ENCODE results near the gene POU2F2.

Gene POU2F2

DNA sequence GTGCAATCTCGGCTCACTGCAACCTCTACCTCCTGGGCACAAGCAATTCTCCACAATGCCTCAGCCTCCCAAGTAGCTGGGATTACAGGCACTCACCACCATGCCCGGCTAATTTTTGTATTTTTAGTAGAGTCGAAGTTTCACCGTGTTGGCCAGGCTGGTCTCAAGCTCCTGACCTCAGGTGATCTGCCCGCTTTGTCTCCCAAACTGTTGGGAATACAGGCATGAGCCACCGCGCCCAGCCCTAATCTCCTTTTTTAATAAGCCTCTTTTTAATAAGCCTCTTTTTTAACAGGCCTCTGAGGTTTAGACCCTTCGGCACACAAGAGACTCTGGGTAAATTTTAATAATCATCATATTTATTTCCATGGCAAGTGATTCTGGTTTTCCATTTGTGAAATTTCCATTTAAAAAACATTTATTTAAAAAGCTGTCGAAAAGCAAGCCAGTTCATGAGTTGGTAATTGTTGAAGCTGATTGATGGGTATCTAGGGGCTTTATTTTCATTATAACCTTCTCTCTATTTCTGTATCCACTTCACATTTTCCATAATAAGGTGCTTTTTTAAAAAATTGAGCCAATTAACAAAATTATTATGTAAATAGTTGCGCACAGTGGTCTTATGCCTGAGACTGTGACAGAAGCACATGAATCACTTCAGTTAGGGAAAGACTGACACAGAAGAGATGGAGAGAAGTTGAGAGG, 11.8 kb downstream of the POU2F2 start:
- no peak overlapping the region for H3K4me3 ChIP-seq (ENCODE audit: control insufficient read depth, low read depth, low read length)
- TF ChIP-seq, protein P1, sequence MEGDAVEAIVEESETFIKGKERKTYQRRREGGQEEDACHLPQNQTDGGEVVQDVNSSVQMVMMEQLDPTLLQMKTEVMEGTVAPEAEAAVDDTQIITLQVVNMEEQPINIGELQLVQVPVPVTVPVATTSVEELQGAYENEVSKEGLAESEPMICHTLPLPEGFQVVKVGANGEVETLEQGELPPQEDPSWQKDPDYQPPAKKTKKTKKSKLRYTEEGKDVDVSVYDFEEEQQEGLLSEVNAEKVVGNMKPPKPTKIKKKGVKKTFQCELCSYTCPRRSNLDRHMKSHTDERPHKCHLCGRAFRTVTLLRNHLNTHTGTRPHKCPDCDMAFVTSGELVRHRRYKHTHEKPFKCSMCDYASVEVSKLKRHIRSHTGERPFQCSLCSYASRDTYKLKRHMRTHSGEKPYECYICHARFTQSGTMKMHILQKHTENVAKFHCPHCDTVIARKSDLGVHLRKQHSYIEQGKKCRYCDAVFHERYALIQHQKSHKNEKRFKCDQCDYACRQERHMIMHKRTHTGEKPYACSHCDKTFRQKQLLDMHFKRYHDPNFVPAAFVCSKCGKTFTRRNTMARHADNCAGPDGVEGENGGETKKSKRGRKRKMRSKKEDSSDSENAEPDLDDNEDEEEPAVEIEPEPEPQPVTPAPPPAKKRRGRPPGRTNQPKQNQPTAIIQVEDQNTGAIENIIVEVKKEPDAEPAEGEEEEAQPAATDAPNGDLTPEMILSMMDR (conservative IDR thresholded peaks at IDR 0.05; ENCODE audit: control insufficient read depth, insufficient read depth, low read depth, low read length): no peak
- no peak for DNase-seq (ENCODE audit: low read depth)

DNA sequence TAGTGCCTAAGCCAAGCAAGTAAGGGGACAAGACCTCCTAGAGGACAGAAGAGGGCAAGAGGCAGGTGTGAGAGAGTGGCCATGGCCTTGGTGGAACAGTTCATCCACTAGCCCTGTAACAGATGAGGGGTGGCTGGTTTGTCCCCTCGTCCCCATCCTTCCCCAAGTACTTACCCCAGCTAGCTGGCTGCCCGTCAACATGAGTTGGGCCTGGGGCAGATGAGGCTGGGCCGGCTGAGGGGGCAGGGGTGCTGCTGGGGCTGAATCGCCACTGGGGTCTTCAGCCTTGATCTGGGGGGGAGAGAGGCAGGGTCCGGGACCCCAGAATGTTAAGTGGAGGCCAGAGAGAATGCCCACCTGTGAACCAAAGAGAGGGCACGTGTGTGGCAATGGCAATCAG, 15.2 kb downstream of the POU2F2 start:
- no peak overlapping the region for H3K4me3 ChIP-seq (ENCODE audit: control insufficient read depth, low read depth, low read length)
- no peak for DNase-seq (ENCODE audit: low read depth)
- TF ChIP-seq, protein P1 (conservative IDR thresholded peaks at IDR 0.05; ENCODE audit: control insufficient read depth, insufficient read depth, low read depth, low read length): no peak

DNA sequence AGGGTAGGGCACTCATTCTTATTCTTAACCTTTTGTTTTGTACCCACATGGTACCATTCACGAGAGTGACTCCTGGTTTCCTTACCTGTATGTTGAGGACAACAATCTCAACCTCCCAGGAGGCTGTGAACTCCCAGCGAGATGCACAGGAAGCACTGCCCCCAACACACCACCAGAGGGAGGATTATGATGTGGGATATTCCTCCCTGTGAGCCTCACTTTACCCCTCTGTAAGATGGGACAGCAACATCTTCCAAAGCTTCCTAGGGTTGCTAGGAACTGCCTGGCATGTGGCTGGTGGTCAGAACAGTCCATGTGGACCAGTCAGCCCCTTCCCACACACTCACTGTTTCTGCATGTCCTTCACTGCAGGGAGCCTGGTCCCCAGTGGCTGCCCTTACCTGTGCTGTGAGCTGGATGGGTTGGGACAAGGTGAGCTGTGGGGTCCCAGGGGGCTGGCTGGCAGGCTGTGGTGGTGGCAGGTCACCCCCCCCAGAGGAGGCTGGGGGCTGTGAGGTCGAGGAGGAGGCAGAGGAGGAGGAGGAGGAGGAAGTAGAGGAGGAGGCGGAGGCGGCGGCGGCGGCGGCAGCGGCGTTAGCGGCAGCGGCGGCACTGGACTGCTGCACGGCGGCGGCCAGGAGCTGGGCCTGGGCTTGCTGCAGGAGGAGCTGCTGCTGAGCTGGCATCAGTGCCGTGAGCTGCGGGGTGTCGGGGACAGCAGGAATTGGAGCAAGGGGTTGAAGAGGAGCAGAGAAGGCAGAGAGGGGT, 15.8 kb downstream of the POU2F2 start:
- DNase-seq (ENCODE audit: low read depth): no peak
- TF ChIP-seq, protein P1 (conservative IDR thresholded peaks at IDR 0.05; ENCODE audit: control insufficient read depth, insufficient read depth, low read depth, low read length): peak; percentile 11
- H3K4me3 ChIP-seq (ENCODE audit: control insufficient read depth, low read depth, low read length): no peak overlapping the region

DNA sequence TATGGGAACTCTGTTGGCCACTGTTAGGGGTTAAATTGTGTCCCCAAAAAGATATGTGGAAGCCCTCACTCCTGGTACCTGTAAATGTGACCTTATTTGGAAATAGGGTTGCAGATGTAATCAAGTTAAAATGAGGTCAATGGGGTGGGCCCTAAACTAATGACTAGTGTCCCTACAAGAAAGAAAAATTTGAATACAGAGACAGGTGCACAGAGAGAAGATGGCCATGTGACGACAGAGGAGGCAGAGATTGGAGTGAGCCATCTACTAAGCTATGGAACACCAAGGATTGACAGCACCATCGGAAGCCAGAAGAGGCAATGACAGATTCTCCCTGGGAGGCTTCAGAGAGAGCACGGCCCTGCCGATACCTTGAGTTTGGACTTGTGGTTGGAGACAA, 16.5 kb downstream of the POU2F2 start:
- TF ChIP-seq, protein P1 (conservative IDR thresholded peaks at IDR 0.05; ENCODE audit: control insufficient read depth, insufficient read depth, low read depth, low read length): no peak
- H3K4me3 ChIP-seq (ENCODE audit: control insufficient read depth, low read depth, low read length): no peak overlapping the region
- no peak for DNase-seq (ENCODE audit: low read depth)

DNA sequence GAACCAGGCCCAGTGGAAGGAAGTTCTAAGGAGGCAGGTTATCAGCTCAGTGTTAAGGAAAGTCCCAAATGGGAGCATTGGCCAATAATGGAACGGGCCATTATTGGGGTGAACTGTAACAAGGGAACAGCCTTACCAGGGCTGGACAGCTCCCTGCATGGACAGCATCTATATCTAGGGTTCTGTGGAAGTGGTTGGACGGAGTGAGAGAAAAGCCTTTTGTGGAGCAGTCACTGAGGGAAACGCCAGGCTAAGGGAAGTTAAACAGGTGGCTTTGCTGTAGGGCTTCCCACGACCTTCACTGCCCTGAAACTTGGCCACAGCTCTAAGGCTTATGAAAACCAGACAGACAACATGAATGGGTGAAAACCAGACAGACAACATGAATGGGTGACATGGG, 17.0 kb downstream of the POU2F2 start:
- peak; percentile 30 for DNase-seq (ENCODE audit: low read depth)
- TF ChIP-seq, protein P1 (conservative IDR thresholded peaks at IDR 0.05; ENCODE audit: control insufficient read depth, insufficient read depth, low read depth, low read length): no peak
- H3K4me3 ChIP-seq (ENCODE audit: control insufficient read depth, low read depth, low read length): no peak overlapping the region

DNA sequence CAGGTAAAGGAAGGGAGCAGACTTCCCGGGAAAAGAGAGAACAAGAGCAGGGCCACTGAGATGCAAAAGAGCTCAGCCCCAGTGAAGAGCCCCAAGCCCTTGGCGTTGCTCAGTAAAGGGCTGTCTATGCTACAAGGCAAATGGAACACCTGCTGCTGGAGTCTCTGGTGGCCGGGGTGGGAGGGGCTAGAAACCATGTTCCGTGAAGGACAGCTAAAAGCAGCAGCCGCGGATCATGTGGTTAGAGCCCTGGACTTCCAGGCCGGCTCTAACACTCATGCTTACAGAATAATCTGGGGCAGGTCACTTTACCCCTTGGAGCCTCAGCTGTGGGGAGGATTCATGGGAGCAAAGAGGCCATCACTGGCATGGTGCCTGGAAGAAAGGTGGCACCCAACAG, 17.8 kb downstream of the POU2F2 start:
- TF ChIP-seq, protein P1 (conservative IDR thresholded peaks at IDR 0.05; ENCODE audit: control insufficient read depth, insufficient read depth, low read depth, low read length): no peak
- H3K4me3 ChIP-seq (ENCODE audit: control insufficient read depth, low read depth, low read length): no peak overlapping the region
- no peak for DNase-seq (ENCODE audit: low read depth)

Data from fibroblast of mammary gland (primary cell).